Subcutaneous abdominal adipose tissue (tissue), 5 donors: ENCODE results near the gene ATG12.

Experiments
- H3K27ac ChIP-seq: one replicate; pipeline ENCODE4 v1.7.0; 2013; ENCODE audit warnings: low read depth, mild to moderate bottlenecking, inconsistent platforms, low read length, moderate library complexity
- H3K27me3 ChIP-seq, 5 donors: one replicate each; pipeline ENCODE4 v1.7.0; 2013; ENCODE audit warnings: low read length in 5 of 5, inconsistent platforms in 1 of 5; ENCODE audit not compliant: control insufficient read depth in 5 of 5, insufficient read depth in 4 of 5
- H3K36me3 ChIP-seq, 5 donors: one replicate each; pipeline ENCODE4 v1.7.0; 2013; ENCODE audit warnings: low read length in 5 of 5; ENCODE audit not compliant: control insufficient read depth in 5 of 5, insufficient read depth in 5 of 5
- H3K4me1 ChIP-seq, 5 donors: one replicate each; pipeline ENCODE4 v1.7.0; 2013; ENCODE audit warnings: low read length in 5 of 5, mild to moderate bottlenecking in 3 of 5, moderate library complexity in 1 of 5; ENCODE audit not compliant: control insufficient read depth in 5 of 5, insufficient read depth in 5 of 5
- H3K4me3 ChIP-seq, 5 donors: one replicate each; pipeline ENCODE4 v1.7.0; 2013; ENCODE audit warnings: low read length in 5 of 5, low read depth in 1 of 5
- H3K9ac ChIP-seq, 5 donors: one replicate each; pipeline ENCODE4 v1.7.0; 2013; ENCODE audit warnings: low read length in 5 of 5, mild to moderate bottlenecking in 4 of 5, moderate library complexity in 3 of 5
- H3K9me3 ChIP-seq, 5 donors: one replicate each; pipeline ENCODE4 v1.7.0; 2013; ENCODE audit warnings: low read length in 5 of 5; ENCODE audit not compliant: control insufficient read depth in 5 of 5
- donor health status: healthy.
- donor health status: healthy.
- donor health status: healthy.
- donor health status: healthy.
- donor health status: healthy.

The ATG12 gene

GRCh38 chr5:115796656-115797055 lies 44.7 kb downstream of the ATG12 start:
- Histone ChIP-seq H3K27ac (peak overlapping the region; percentile 71), H3K36me3 (no peaks in the 10 kb centered on the region), H3K4me3 (no peak overlapping the region), H3K27me3 (no peaks in the 10 kb centered on the region), H3K4me1 (peaks cover 0 to 34% (median 18%) of the 10 kb centered on the region in 5 donors), H3K9me3 (no peaks in the 10 kb centered on the region), H3K9ac (no peak overlapping the region)

GRCh38 chr5:115795700-115796099 lies 45.7 kb downstream of the ATG12 start:
- Histone ChIP-seq H3K9ac (no peak overlapping the region), H3K4me3 (no peak overlapping the region), H3K27ac (peak overlapping the region; percentile 71), H3K9me3 (no peaks in the 10 kb centered on the region), H3K4me1 (peaks cover 0 to 34% (median 18%) of the 10 kb centered on the region in 5 donors), H3K36me3 (no peaks in the 10 kb centered on the region), H3K27me3 (no peaks in the 10 kb centered on the region)

GRCh38 chr5:115788440-115788839 lies 52.9 kb downstream of the ATG12 start:
- Histone ChIP-seq H3K27me3 (no peaks in the 10 kb centered on the region), H3K4me1 (peaks cover 0 to 31% (median 19%) of the 10 kb centered on the region in 5 donors), H3K4me3 (no peak overlapping the region), H3K27ac (no peak overlapping the region), H3K9me3 (no peaks in the 10 kb centered on the region), H3K36me3 (no peaks in the 10 kb centered on the region), H3K9ac (no peak overlapping the region)

- Histone ChIP-seq H3K36me3 (no peaks in the 10 kb centered on the region), H3K4me3 (no peak overlapping the region), H3K9me3 (no peaks in the 10 kb centered on the region), H3K4me1 (peaks cover 0 to 31% (median 19%) of the 10 kb centered on the region in 5 donors), H3K27me3 (no peaks in the 10 kb centered on the region), H3K27ac (peak overlapping the region; percentile 74), H3K9ac (no peak overlapping the region)
Observed at GRCh38 chr5:115787426-115787825, 53.9 kb downstream of the ATG12 start.

GRCh38 chr5:115785381-115786065 lies 55.8 kb downstream of the ATG12 start:
- Histone ChIP-seq H3K9me3 (no peaks in the 10 kb centered on the region), H3K27me3 (no peaks in the 10 kb centered on the region), H3K9ac (no peak overlapping the region), H3K27ac (no peak overlapping the region), H3K4me3 (no peak overlapping the region), H3K4me1 (peaks cover 0 to 31% (median 19%) of the 10 kb centered on the region in 5 donors), H3K36me3 (no peaks in the 10 kb centered on the region)

- Histone ChIP-seq H3K36me3 (no peaks in the 10 kb centered on the region), H3K4me3 (no peak overlapping the region), H3K27ac (no peak overlapping the region), H3K9me3 (no peaks in the 10 kb centered on the region), H3K9ac (no peak overlapping the region), H3K27me3 (no peaks in the 10 kb centered on the region), H3K4me1 (peaks cover 0 to 25% (median 15%) of the 10 kb centered on the region in 5 donors)
Observed at GRCh38 chr5:115778417-115778816, 62.9 kb downstream of the ATG12 start.
